HG03521 (cell line): ENCODE results near the gene HECA.
A peak's percentile ranks its signal among the peaks of the same experiment; 100 is the strongest.
"Not testable (repeated sequence)": the region's sequence is repeated elsewhere in the genome, so short reads cannot be mapped to it uniquely, and the experiment has no call there.

Experiments used
- ATAC-seq: cut with Tn5 transposase; IDR thresholded peaks from one replicate; pipeline ENCODE4 v1.9.1; 2021; ENCODE audit warnings: mild to moderate bottlenecking, moderate library complexity; ENCODE audit not compliant: unreplicated experiment

HECA gene

DNA sequence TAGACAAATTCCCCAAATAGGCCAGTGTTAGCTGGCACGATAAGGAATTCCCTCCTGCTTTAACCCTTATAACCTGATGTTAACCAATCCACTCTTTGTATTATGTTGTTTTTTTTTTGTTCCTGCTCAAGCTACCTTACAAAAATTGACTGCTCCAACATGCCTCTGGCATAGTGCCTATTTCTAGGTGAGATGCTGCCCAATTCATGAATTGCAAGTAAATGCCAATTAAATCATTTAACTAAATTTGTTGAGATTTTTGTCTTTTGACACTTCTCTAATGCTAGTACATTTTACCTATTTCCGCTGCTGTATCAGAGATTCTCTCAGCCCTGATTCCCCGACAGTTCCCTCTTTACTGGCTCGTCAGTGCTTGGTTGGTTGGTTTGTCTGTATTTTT, 66.5 kb downstream of the HECA start:
- ATAC-seq = no peak

- ATAC-seq = no peak
These were observed 70.1 kb downstream of the HECA start for GRCh38 chr6:139204978-139205377.

- ATAC-seq = no peak
These were observed 71.0 kb downstream of the HECA start for GRCh38 chr6:139205843-139206242.

DNA sequence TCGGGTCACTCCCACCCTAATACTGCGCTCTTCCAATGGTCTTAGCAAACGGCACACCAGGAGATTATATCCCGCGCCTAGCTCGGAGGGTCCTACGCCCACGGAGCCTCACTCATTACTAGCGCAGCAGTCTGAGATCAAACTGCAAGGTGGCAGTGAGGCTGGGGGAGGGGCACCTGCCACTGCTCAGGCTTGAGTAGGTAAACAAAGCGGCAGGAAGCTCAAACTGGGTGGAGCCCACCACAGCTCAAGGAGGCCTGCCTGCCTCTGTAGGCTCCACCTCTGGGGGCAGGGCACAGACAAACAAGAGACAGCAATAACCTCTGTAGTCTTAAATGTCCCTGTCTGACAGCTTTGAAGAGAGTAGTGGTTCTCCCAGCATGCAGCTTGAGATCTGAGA, 75.9 kb downstream of the HECA start:
- not testable (repeated sequence) for ATAC-seq

DNA sequence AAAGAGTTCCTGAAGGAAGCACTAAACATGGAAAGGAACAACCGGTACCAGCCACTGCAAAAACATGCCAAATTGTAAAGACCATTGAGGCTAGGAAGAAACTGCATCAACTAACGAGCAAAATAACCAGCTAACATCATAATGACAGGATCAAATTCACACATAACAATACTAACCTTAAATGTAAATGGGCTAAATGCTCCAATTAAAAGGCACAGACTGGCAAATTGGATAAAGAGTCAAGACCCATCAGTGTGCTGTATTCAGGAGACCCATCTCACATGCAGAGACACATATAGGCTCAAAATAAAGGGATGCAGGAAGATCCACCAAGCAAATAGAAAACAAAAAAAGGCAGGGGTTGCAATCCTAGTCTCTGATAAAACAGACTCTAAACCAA, 77.6 kb downstream of the HECA start:
- not testable (repeated sequence) for ATAC-seq

DNA sequence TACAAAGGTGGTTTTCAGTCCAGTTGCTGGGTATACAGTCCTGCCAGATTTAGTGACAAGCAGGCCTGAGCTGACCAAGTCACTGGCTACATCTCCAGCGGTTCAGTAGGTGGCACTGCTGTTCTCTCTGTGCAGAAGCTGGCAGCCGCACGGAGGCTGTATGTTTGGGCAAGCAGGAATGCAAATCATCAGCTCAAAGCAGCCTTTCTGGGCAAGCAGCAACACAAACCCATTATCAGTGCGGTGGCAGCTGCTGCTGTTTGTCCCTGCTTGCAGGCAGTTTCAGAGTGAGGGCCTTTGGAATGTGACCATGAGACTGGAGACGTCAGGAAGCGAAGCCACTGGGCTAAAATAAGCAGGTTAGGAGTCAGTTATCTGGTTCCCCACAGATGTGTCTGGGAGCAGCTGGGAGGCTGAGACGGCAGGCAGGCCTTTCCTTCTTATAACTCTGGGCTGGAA, 84.4 kb downstream of the HECA start:
- peak; percentile 100 for ATAC-seq

- no peak for ATAC-seq
These were observed 84.9 kb downstream of the HECA start for GRCh38 chr6:139219746-139220145.

- ATAC-seq = not testable (repeated sequence)
These were observed 93.5 kb downstream of the HECA start for GRCh38 chr6:139228387-139228786.
